ENCODE data around the gene PEX26.
A peak's percentile ranks its signal among the peaks of the same experiment; 100 is the strongest.

The PEX26 gene

DNA sequence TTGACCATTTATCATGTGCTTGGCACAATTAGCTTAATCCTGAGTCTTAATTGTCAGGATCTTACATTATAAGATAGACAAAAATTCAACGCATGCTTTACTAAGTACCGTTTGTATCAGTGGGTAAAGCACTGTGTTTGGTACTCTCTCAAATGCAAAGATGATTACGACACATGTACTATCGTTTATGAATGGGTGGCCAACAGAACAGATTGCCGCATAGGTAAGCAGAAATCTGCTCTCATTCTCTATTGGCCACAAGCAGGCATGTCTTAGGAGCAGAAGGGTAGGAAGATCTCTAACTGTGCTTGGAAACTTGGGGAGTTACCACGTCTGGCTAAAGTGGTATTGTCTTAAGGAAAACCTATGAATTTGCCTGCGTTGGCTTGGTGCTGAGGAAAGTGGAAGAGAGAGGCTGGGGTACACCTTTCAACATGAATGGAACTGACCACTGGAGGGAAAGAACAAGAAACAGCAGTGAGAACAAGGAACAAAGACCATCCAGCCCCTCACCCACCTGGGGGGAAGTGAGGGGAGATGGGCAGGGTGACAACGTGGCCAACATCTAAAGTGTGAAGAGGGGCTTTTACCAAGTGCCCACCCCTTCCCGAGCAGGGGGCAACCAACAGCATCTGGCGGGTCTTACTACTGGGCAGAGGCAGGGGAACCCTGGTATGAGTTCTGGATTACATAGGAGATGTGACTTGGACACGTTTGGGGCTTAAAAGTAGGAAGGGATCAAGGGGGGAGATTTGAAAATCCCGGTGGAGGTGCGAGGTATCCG lies 31.8 kb downstream of the PEX26 start:
- Histone ChIP-seq H3K4me1 (ENCODE audit: insufficient read depth, low read length) (peaks cover 3% of the 10 kb centered on the region; the same call in 1 of the 2 replicates), H3K36me3 (ENCODE audit: insufficient read depth, low read length) (no peaks in the 10 kb centered on the region), H3K9me3 (ENCODE audit: control insufficient read depth, insufficient read depth, low read length) (peaks cover 4% of the 10 kb centered on the region; the same call in 1 of the 2 replicates), H3K9ac (ENCODE audit: low read depth, low read length) (peak overlapping the region; percentile 45; the same call in 1 of the 2 replicates)

DNA sequence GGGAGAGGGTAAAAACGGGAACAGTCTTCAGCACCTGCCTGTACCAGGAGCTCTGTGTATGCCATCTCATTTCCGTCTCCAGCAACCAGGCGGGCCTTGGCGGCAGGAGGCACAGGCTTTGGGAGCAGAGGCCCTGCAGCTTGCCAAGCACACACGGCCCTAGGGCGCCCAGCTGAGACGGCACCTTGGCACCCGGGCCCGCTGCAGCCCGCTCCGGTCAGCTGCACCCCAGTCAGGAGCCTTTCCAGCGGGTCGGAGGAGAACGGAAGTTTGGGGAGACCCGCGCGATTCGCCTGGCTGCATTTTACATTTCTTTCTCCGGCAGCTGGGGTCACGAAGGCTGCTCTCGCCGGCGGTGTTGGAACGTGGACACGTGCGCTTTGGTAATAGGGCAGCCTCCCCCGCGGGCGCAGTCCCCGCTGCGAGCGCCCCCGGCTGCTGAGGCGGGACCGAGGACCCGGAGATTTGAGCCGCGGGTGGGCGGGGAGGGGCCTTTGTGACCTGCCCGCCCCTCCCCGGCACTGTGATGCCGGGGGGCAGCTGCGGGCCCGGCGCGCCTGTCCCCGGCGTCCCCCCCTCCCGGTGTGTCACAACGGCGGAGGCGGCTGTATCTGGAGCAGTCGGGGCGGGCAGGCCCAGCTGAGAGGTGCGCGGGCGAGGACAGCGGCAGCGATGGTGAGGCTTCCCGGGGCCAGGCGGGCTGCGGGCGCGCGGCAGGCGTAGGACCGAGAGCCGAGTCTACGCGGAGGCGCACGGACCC lies 32.6 kb downstream of the PEX26 start, which contains the start of gene TUBA8:
TUBA8 (plus strand) TSS at position 616 of the 760 bp plus-strand sequence; CDS start at position 673, 57 bp downstream.
- Histone ChIP-seq H3K36me3 (ENCODE audit: insufficient read depth, low read length) (no peaks in the 10 kb centered on the region), H3K4me1 (ENCODE audit: insufficient read depth, low read length) (peaks cover 3% of the 10 kb centered on the region; the same call in 1 of the 2 replicates), H3K9ac (ENCODE audit: low read depth, low read length) (peak within 1 kb of the TSS; percentile 45; the same call in 1 of the 2 replicates), H3K9me3 (ENCODE audit: control insufficient read depth, insufficient read depth, low read length) (peaks cover 4% of the 10 kb centered on the region; the same call in 1 of the 2 replicates)

DNA sequence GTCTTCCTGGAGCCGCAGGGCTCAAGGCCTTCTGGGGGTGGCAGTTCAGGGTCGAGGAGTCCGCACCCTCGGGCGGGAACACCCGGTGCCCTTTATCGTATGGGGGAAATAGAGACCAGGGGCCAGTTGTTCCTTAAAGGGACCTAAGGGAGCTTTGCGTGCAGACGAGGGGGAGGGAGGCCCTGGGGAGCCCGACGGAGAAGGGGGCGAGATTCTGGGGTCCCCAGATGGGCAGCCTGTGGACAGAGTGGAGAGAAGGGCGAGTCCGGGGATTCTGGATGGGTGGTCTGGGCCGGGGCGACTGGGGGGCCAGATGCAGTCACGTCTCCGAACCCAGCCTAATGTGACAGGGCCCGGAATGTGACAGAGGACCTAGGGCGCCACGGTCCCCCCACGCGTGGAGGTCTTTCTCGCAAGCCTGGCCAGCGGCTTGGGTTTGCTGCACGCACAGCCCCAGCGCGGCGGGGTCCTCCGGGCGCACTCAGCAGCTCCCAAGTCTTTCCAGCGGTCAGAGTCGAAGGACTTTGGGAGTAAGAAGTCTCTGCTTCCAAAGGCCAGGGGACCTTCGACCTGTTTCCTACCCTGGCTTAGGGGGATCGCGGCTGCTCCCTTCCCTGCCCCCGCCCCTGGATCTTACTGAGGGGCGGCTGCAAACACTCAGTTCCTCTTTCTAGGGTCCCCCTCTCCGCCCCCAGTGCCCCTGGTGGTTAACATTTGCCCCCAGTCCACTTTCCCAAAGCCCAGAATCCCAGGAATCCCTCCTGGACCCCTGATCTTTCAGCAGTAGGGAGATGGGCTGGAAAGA lies 33.4 kb downstream of the PEX26 start:
- peaks cover 3% of the 10 kb centered on the region; the same call in 1 of the 2 replicates for H3K4me1 ChIP-seq (ENCODE audit: insufficient read depth, low read length)
- H3K9me3 ChIP-seq (ENCODE audit: control insufficient read depth, insufficient read depth, low read length): peaks cover 4% of the 10 kb centered on the region; the same call in 1 of the 2 replicates
- peak overlapping the region; percentile 45; the same call in 1 of the 2 replicates for H3K9ac ChIP-seq (ENCODE audit: low read depth, low read length)

DNA sequence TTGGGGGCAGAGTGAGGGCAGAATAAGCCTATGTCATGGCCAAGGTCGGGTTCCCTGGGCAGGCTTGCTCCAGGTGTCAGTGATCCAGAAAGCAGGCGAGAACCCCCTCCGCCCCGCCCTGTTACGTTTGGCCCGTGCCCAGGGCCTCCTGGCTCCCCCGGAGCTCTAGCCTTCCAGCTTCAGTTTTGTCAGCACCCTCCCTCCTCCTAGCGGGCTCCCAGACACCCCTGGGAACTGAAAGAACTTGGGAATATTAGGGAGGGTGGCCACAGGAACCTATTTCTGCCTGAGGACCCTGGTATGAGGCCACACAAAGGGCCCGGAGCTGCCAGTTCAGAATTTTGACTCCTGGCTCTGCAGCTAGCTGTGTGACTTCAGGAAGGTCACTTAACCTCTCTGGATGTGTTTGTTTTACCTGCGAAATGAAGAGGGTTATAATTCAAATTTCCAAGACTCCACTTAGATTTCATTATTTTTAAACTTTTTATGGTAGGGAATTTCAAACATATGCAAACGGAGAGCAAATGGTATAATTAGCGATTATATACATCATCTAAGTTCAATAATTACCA lies 34.1 kb downstream of the PEX26 start:
- H3K9ac ChIP-seq (ENCODE audit: low read depth, low read length): no peak overlapping the region
- H3K4me1 ChIP-seq (ENCODE audit: insufficient read depth, low read length): peaks cover 3% of the 10 kb centered on the region; the same call in 1 of the 2 replicates
- H3K36me3 ChIP-seq (ENCODE audit: insufficient read depth, low read length): no peaks in the 10 kb centered on the region
- H3K9me3 ChIP-seq (ENCODE audit: control insufficient read depth, insufficient read depth, low read length): peaks cover 4% of the 10 kb centered on the region; the same call in 1 of the 2 replicates

More for the DNA sequence above, 33.4 kb downstream of the PEX26 start:
- no peaks in the 10 kb centered on the region for H3K36me3 ChIP-seq (ENCODE audit: insufficient read depth, low read length)

DNA sequence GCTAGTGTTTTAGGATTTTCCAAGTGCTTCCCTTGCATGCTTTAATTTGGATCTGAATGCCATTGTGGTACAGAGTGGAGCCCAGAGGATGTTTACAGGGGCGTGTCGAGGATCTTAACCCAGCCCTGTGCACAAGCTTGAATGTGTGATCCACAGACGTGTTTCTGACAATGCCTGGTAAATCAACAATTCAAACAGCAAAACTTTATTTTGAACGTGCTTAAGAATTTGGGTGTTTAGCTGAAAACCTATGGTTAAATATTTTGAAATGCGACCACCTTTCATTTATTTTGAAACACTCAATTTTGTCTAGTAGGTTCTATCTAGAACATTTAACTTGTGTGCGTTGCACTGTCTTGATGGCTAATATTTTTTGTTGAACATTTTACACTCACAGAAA lies 34.6 kb downstream of the PEX26 start:
- Histone ChIP-seq H3K9ac (ENCODE audit: low read depth, low read length) (no peak overlapping the region), H3K36me3 (ENCODE audit: insufficient read depth, low read length) (no peaks in the 10 kb centered on the region), H3K4me1 (ENCODE audit: insufficient read depth, low read length) (peaks cover 3% of the 10 kb centered on the region; the same call in 1 of the 2 replicates), H3K9me3 (ENCODE audit: control insufficient read depth, insufficient read depth, low read length) (0 out of 2 replicates have a peak, but pooled peaks cover 4% of the 10 kb centered on the region)

DNA sequence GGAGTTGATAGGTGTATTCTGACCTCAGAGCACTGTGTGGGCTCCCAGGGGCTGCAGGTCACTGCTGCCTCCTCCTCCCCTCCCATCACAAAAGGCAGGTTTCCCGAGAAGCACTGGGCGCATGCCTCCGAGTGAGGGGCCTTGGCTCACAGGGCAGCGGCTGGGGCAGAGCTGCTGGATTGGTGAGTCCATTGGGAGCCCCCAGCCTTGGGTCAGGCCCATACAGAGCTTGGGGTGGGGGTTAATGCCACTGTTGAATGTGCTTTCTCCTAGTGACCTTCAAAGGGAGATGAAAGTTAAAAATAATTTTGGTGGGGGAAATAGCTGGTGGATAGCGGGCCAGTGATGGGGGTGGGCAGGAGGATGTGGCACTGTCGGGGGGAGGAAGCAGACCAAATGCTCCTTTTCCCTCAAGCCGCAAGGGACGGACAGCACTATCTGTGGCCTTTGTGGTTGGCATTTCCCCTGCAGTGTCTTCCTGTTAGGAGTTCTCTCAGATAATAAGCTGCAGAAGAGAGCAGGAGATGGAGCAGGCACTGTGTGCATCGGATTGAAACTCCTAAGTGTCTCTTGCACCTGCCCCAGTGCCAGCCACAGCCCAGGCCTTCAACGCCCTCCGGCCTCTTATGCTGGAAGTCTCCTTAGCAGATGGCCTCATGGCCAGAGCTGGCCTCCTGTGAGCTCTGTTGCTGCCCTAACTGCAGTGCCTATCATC lies 36.0 kb downstream of the PEX26 start:
- H3K36me3 ChIP-seq (ENCODE audit: insufficient read depth, low read length): no peaks in the 10 kb centered on the region
- peaks cover 3% of the 10 kb centered on the region; the same call in 1 of the 2 replicates for H3K4me1 ChIP-seq (ENCODE audit: insufficient read depth, low read length)
- no peak overlapping the region for H3K9ac ChIP-seq (ENCODE audit: low read depth, low read length)
- 0 out of 2 replicates have a peak, but pooled peaks cover 4% of the 10 kb centered on the region for H3K9me3 ChIP-seq (ENCODE audit: control insufficient read depth, insufficient read depth, low read length)

DNA sequence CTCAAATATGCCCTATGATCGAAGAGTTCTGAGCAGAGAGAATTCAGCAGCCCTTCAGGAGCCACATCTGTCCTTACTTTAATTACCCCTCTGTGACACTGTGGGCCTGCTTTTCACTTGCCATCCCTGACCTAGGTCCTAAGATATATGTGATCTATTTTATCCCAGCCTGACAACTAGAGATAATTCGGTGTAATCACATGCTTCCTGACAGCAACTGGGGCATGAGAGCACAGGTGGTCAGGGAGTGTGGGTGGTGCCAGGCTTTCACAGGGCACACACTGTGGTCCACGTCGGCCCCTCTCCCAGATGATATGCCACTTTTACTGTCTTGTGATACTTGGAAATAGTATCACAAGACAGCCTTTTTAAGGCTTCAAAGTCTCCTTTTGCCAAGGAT lies 36.7 kb downstream of the PEX26 start:
- Histone ChIP-seq H3K9me3 (ENCODE audit: control insufficient read depth, insufficient read depth, low read length) (0 out of 2 replicates have a peak, but pooled peaks cover 1% of the 10 kb centered on the region), H3K9ac (ENCODE audit: low read depth, low read length) (no peak overlapping the region), H3K36me3 (ENCODE audit: insufficient read depth, low read length) (no peaks in the 10 kb centered on the region), H3K4me1 (ENCODE audit: insufficient read depth, low read length) (peaks cover 3% of the 10 kb centered on the region; the same call in 1 of the 2 replicates)

DNA sequence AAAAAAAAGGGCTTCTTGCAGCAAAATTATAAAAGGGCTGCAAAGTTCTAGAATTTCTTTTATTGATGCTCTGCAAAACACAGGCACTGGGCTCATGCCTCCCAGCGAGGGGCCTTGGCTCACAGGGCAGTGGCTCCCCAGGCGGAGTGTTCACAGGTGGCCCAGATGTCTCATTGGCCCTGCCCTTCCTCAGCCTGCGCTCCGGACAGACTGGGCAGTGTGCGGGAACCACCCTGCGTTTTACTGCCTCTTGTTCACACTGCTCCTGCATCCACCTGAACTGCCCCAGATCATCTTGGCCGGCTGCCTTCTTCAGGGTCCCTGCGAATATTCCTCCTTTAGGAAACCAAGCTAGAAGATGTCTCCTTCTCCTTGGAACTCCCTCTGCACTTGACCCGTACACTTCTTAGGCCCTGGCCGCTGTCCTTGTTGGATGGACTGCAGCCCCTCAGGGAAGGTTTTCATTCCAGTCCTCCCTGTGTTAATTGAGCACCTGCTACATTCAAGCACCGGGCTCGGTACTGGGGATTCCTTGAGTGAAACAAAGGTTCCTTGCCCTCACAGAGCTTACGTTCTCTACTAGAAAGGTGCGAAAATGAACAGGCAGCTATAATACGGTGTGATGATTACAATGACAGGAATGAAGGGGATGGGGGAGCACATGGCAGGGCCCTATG lies 37.3 kb downstream of the PEX26 start:
- Histone ChIP-seq H3K4me1 (ENCODE audit: insufficient read depth, low read length) (peaks cover 1% of the 10 kb centered on the region; the same call in 1 of the 2 replicates), H3K9ac (ENCODE audit: low read depth, low read length) (no peak overlapping the region), H3K36me3 (ENCODE audit: insufficient read depth, low read length) (no peaks in the 10 kb centered on the region), H3K9me3 (ENCODE audit: control insufficient read depth, insufficient read depth, low read length) (no peaks in the 10 kb centered on the region)

DNA sequence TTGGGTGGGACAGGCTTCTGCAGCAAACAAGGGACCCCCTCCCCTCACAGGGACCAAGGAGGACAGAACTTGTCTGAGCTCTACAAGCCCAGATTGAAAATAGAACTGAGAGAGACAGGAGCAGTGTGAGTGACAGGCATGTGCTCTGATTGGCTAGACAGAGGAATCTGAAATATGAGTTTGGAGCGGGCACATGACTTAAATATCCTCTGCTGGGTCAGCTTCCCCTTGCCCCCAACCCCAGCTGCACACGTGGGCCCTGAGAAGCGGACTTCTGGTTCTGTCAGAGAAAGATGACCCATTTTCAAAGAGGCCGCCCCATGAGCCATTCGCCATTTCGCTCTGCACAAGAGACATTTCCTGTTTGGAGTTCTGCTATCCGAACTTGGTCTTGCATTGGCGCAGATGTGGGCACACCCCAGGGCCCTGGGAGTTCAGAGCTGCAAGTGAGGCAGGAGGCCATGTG lies 38.1 kb downstream of the PEX26 start:
- H3K36me3 ChIP-seq (ENCODE audit: insufficient read depth, low read length): no peaks in the 10 kb centered on the region
- no peaks in the 10 kb centered on the region for H3K9me3 ChIP-seq (ENCODE audit: control insufficient read depth, insufficient read depth, low read length)
- H3K9ac ChIP-seq (ENCODE audit: low read depth, low read length): no peak overlapping the region
- no peaks in the 10 kb centered on the region for H3K4me1 ChIP-seq (ENCODE audit: insufficient read depth, low read length)

DNA sequence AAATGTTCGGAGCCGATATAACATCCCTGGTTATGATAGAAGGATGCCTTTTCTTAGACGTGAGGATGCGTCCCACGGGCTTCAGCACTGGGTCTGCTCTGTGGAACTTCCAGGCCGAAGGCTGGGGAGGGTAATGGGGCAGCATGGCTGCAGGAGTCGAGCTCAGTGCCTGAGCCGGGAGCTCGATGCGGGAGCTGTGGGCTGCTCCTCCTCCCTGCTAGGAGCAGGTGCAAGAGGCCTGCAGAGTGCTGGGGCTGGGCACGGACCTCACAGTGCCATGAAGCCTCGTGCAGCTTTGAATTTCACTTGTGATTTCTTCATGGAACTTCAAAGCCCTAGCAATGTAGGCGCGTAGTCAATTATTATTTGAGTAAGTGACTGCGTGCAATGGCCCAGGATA lies 38.8 kb downstream of the PEX26 start:
- Histone ChIP-seq H3K9me3 (ENCODE audit: control insufficient read depth, insufficient read depth, low read length) (no peaks in the 10 kb centered on the region), H3K4me1 (ENCODE audit: insufficient read depth, low read length) (no peaks in the 10 kb centered on the region; the same call in 1 of the 2 replicates), H3K36me3 (ENCODE audit: insufficient read depth, low read length) (no peaks in the 10 kb centered on the region), H3K9ac (ENCODE audit: low read depth, low read length) (no peak overlapping the region)

DNA sequence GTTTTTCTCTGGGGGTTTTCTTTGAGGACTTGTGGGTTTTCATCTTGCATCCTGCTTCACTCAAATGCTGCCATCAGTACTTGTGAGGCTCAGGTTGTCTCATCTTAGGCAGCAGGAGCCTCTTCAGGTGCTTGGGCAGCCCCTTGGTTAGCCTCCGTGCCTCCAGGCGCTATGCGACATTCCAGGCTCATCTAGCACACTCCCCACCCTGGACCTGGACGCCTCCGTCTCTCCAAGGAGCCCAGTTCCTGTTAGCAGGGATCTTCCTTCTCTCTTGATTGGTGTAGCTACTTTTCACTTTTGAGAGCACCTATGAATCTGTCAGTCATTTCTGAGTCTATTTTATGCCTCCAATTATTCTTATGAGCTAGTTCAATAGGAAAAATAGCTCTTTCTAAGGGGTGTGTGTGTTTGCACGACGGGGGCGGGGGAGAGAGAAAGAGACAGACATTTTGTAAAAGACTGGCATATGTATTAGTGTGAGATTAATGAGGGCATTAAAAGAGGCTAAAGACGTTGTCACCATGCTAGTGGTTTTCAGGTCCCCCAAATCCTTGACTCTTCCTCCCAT lies 40.6 kb downstream of the PEX26 start:
- Histone ChIP-seq H3K4me1 (ENCODE audit: insufficient read depth, low read length) (peaks cover 3% of the 10 kb centered on the region; the same call in 1 of the 2 replicates), H3K9me3 (ENCODE audit: control insufficient read depth, insufficient read depth, low read length) (no peaks in the 10 kb centered on the region), H3K9ac (ENCODE audit: low read depth, low read length) (no peak overlapping the region), H3K36me3 (ENCODE audit: insufficient read depth, low read length) (no peaks in the 10 kb centered on the region)

DNA sequence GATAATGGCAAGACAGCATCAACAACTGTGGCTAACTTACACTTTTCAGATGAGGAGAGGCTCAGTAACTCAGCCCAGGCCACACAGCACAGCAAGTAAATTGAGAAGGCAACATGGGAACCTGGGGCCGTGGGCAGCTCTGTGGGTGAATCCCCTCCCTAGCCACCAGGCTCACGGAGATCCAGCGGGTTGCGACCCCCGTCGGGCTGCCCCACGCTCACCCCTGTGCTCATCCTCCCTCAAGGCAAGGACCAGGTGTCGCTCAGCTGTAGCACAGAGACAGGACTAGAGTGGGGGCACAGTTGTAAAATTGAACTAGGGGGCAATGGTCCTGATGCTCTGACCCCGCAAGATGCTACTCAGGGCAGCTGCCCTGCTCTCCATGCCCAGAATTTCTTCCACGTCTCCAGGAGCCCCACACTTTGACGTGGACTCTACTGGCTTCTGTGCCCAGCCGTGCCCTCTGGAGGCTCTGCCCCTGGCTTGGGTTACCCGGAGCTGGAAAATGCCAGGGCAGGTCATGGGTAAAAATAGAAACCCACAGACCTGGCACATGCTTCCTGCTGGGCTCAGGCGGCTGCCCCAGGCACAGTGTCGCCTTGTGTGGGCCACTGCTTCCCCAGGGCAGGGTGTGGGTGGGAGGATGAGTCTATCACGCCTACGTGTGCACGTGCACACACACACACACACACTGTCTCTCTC lies 41.8 kb downstream of the PEX26 start:
- Histone ChIP-seq H3K9ac (ENCODE audit: low read depth, low read length) (no peak overlapping the region), H3K36me3 (ENCODE audit: insufficient read depth, low read length) (no peaks in the 10 kb centered on the region), H3K4me1 (ENCODE audit: insufficient read depth, low read length) (peaks cover 3% of the 10 kb centered on the region; the same call in 1 of the 2 replicates), H3K9me3 (ENCODE audit: control insufficient read depth, insufficient read depth, low read length) (no peaks in the 10 kb centered on the region)
